Embryonic facial prominence (tissue), 1 donor: ENCODE results near the gene INPP4B.
"Not testable (repeated sequence)": the region's sequence is repeated elsewhere in the genome, so short reads cannot be mapped to it uniquely, and the experiment has no call there.

ENCODE experiments used
- DNase-seq: peaks from one replicate; pipeline ENCODE4 v3.0.0-alpha.2; 2016; ENCODE audit errors: extremely low spot score

INPP4B gene

GRCh38 chr4:142413485-142413884, 432.6 kb downstream of the INPP4B start:
- DNase-seq, result no peak

DNA sequence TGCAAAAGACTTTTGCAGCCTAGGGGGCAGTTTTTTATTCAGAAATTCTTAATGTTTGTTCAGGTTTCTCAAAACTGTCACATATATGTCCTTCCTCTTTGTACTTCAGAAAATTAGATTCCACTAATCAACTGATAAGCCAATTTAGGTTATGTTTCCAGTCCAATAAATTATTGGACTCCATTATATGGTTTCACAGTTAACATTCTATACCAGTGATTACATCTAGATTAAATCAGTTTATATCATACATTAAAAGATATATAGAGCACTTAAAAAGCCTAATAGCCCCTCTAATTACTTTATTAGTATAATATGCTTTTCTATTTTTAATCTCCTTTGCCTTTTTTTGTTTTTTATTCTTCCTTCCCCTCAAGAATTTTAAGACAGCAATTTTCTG, 434.1 kb downstream of the INPP4B start:
- no peak for DNase-seq

DNA sequence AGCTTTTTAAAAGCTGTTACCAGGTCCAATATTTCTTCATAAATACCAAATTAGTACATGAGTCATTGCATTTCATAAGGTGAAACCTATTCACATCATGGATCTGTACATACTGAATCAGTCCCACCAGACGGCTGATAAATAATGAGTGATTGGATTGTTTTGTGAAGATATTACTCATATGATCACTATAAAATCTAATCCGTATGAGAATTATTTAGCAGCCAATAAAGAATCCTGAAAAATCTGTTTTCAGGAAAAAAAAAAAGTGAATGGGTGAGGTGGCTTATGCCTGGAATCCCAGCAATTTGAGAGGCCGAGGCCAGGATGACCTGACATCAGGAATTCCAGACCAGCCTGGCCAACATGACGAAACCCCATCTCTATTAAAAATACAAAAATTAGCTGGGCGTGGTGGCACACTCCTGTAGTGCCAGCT, 438.1 kb downstream of the INPP4B start:
- DNase-seq, result no peak

- no peak for DNase-seq
Observed at GRCh38 chr4:142407596-142407995, 438.5 kb downstream of the INPP4B start.

DNA sequence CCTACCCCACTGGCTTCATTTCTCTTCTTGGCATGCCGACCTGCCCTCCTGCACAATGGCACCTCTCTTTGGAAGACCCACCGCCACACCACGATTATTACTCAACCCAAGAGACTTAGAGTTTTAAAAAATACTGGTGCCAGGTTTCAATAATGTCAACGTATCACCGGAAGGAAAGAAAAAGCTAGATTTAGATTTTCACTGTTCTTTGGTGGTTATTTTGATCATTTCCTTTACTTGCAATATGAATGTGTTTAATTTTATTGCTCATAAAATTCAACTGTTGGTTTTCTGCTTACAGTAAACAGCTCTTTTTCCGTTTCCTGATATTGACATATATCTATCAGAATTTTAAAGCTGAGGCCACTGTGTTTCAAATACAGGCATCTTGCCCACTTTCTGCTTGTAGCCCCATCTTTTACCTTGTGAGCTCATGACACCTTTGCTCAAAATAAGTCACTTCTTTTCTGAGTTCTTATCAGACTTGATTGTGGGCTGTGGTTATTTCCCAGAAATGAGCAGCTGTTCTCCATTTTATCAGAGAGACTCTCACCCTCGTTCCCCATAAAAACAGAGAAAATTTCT, 439.1 kb downstream of the INPP4B start:
- no peak for DNase-seq

DNA sequence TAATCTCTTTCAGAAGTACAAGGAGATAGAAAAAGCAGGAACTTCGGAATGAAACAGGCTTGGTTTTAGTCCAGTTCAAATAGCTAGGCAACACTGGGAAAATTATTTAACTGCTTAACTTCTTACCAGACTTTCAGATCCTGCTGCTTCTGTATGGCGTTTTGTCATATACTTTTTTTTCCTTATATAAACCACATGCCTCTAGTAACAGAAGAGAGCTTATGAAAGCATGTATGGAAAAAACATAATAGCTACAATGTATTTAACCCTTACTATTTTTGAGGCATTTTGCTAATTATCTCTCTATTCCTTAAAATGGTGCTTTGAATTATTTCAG, 439.6 kb downstream of the INPP4B start:
- DNase-seq, result peak; percentile 23

DNA sequence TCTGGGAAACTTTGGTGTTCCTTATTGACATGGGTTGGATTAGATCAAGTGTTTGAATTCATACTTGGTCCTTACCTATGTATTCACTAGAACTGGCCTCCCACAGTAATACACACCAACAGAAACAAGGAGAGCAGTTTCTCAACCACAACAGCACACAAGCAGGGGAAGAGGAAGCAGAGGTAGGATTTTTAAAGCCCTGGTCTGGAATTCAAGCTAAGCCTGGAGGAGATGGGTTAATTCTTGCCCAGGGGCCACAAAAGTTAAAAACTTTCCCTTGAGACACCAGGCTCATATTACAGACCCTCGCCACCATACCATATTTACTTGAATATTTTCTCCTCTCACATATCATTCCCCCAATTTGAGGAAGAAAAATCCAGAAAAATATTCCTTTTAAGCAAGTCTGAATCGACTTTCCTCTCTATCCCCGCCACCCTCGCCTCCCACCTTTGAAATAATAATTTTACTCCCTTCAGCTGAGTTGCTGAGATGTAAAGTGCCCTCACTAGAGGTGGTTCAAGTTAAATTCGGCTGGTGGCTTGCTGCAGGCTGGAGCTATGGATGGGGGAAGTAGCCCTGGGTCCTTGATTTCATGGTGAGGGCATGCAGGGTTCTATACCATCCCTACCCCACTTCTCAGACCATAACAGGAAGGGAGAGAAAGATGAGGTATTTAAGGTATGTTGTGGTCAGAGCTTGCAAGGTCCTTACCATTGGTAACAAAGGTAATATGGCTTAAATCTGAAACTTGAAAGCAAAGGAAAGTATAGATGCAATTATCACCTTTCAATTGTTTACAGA, 440.2 kb downstream of the INPP4B start:
- DNase-seq, result peak; percentile 22

DNA sequence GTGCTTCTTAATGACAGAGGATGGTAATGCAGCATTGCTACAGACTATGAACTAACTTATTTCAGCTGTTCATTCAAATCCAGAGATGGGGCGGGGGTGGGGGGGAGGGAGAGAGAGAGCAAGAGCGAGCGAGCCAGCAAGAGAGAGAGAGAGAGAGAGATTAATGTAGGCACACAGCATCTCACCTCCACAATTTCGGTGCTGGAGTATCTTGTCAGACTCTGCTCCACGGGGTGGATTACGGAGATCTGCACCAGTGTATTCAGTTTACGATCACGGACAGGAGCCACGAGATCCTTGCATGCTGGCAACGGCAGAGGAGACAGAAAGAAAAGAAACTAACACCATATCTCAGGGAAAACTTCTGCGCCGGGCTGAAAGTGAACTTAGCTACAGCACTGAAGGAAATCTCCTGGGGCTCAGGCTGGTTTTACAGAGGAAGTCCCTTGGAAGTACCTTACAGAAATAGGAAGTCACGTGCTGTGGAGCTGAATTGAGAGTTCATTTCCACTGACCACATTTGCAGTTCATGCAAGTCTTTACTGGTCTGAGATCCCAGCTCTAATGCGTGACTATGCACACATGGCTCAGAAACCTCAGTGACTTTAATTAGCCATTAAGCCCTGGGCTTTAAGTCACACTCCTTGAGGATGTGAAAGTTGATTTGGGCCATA, 440.9 kb downstream of the INPP4B start:
- peak; percentile 33 for DNase-seq

GRCh38 chr4:142404191-142404611, 441.9 kb downstream of the INPP4B start:
- DNase-seq, result no peak

- no peak for DNase-seq
Observed at GRCh38 chr4:142402900-142403299, 443.2 kb downstream of the INPP4B start.

DNA sequence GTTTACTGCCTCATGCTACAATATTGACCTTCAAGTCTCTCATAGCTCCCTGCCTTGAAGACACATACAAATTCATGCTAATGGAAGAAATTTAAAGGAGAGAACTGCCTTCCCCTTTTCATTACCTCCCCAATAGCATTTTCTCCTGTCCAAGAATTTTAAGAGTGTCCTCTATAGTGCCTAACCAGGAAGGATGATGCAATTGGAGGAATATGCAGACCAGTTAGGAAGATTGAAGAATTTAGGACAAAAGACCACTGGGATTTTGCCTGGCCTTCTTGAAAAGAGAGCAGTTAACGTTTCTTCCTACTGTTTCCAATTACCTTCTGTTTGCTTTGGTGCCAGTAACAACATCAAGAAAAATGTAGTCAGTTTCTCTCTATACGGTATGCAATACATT, 443.9 kb downstream of the INPP4B start:
- no peak for DNase-seq

DNA sequence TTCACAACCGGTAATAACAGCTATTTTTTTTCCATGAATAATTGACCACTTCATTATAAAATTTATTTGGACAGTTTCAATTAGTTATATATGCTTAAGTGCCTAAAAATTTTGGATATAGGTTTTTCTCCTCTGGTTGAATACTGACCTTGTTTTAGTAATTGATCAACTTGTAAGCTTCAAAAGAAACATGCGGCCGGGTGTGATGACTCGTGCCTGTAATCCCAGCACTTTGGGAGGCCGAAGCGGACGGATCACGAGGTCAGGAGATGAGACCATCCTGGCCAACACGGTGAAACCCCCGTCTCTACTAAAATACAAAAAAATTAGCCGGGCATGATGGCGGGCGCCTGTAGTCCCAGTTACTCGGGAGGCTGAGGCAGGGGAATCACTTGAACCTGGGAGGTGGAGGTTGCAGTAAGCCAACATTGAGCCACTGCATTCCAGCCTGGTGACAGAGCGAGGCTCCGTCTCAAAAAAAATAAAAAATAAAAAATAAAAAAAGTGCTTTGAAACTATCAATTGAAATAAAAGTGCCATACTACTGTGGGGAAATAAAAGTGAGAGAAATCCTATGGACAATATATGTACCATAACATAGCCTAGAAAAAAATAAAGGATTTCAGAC, 448.6 kb downstream of the INPP4B start:
- DNase-seq, result not testable (repeated sequence)

DNA sequence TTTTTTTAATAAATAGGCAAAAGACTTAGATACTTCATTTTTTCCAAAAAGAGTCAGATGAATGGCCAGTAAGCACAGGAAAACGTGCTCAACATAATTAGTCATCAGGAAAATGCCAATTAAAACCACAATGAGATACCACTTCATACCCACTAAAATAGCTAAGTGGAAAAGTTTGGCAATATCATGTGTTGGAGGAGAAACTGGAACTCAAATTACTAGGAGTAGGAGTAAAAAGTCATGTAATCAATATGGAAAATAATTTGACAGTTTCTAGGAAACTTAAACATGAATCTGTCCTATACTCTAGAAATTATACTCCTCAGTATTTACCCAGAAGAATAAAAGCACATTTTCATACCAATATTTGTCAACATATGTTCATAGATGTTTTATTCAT, 449.8 kb downstream of the INPP4B start:
- no peak for DNase-seq

GRCh38 chr4:142393127-142393526, 453.0 kb downstream of the INPP4B start:
- DNase-seq, result no peak

DNA sequence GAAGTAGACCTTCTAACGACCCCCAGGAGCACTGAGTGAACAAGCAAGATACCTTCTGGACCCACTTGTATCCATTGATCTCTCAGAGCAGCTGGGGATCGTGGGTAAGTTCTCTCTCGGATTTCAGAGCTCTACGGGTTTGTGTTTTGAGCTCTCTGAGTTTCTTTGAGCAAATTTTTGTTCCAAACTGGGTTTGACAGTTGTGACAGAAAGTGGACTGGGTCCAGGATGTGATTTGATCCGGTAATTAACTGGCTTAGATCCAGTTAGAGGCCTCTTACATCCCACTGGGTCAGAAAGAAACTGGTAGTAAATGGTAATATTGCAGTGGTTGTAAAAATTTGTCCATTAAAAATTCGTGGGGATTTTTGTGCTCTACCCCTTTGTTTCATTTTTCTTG, 459.2 kb downstream of the INPP4B start:
- DNase-seq, result no peak

DNA sequence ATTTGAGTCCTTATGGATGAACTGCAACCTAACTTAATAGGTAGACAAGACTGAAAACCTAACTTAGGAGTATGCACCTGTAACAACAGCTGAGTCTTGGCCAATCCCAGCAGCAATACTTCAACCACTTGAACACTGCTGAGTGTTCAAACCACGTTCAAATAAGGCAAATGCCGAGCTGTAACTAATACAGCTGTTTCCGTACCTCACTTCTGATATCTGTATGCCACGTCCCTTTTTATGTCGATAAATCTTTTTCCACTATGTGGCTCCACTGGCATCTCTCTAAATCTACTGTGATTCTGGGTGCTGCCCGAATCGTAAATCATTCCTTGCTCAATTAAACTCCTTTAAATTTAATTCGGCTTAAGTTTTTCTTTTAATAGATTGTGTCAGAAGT, 459.7 kb downstream of the INPP4B start:
- no peak for DNase-seq

- no peak for DNase-seq
Observed at GRCh38 chr4:142383800-142384470, 462.2 kb downstream of the INPP4B start.

- no peak for DNase-seq
Observed at GRCh38 chr4:142383354-142383753, 462.7 kb downstream of the INPP4B start.

- DNase-seq, result no peak
Observed at GRCh38 chr4:142380052-142380602, 466.0 kb downstream of the INPP4B start.

DNA sequence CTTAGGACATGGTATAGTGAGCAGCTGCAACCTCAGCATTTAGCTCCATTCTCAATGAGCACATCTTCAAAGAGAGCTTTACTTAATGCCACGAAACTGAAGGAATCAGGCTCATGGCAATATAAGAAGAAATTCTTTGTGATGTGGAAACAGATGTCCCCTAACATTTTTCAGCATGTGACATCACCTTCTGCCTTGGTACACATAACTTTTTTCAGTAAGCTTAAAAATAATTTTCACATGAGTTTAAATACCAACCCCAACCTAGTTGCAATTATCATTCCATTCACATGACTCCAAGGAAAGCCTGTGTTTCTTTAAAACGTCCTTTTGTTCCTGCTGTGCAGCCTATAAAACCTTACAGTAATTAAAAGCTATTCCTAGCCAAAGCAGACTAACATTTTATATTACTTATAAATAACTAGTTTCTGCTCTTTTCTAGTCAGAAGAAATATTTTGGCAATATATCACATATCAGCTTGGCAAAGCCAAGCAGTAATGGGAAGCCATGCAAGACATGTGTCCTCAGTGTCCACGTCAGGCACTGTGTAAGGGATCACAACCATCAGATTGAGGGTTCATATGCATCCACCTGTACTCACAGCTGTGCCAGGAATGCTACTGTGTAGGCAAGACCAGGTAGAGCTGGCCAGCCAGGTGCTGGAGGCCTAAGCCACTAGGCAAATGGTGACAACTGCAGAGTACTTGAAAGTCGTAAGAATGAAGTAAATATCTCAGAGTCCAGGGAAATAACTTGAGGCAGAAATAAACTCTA, 466.6 kb downstream of the INPP4B start:
- DNase-seq, result peak; percentile 62

GRCh38 chr4:142378179-142378578, 467.9 kb downstream of the INPP4B start:
- DNase-seq, result no peak
